Stimulated activated CD4-positive, alpha-beta T cell treated with anti-CD3 and anti-CD28 coated beads, TNF-alpha, amount 100 ng/mL, for 4 hours (primary cell): ENCODE measurements around the gene CRY1.
"Not testable (repeated sequence)": the region's sequence is repeated elsewhere in the genome, so short reads cannot be mapped to it uniquely, and the experiment has no call there.

Experiments
- DNase-seq, 3 experiments: peaks; one replicate each; pipeline ENCODE4 v3.0.0-alpha.2; 2020; ENCODE audit warnings: low read depth in 3 of 3

CRY1 gene

DNA sequence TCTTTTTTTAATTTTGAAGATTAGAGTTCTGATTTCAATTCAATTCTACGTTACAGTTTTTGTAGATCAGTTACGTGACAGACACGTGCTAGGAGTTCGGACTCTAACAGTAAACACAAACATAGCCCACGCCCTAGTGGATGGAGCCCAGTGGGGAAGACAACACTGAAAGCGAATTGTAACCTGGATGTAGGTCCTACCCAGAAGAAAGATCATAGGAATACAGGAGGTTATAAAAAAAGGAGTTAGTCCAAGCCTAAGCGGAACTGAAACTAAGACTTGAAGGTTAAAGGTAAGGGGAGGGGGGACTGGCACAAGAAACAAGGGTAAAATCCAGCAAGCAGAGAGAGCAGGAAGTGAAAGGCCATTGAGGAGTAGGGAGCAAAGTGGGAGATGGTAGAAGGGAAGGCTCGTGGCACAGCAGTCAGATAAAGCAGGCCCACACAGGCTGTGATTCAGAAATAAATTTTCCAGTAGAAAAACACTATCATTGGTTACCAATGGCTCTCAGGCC, 15.7 kb upstream of the CRY1 start:
- no peak for DNase-seq

DNA sequence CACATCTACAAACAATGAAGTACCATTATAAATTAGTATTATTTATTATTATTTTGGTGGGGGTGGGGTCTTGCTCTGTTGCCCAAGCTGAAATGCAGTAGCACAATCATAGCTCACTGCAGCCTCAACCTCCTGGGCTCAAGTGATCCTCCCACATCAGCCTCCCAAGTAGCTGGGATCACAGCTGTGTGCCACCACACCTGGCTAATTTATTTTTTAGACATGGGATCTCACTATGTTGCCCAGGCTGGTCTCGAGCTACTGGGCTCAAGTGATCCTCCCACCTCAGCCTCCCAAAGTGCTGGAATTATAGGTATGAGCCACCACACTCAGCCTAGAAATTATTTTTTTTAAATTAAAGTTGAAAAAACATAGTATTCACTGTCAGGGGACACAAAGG, 15.0 kb upstream of the CRY1 start:
- DNase-seq = not testable (repeated sequence)

DNA sequence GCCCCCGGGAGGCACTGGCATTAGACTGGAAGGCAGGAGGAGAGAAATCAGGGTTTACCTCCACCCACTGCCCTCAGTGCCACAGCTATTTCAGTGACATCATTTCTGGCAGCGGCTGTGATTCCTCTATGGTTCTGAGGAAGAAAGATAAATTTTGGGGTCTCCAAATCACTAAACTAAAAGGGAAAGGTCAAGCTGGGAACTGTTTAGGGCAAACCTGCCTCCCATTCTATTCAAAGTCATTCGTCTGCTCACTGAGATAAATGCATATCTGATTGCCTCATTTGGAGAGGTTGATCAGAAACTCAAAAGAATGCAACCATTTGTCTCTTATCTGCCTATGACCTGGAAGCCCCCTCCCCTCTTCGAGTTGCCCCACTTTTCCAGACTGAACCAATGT, 14.0 kb upstream of the CRY1 start:
- no peak for DNase-seq

DNA sequence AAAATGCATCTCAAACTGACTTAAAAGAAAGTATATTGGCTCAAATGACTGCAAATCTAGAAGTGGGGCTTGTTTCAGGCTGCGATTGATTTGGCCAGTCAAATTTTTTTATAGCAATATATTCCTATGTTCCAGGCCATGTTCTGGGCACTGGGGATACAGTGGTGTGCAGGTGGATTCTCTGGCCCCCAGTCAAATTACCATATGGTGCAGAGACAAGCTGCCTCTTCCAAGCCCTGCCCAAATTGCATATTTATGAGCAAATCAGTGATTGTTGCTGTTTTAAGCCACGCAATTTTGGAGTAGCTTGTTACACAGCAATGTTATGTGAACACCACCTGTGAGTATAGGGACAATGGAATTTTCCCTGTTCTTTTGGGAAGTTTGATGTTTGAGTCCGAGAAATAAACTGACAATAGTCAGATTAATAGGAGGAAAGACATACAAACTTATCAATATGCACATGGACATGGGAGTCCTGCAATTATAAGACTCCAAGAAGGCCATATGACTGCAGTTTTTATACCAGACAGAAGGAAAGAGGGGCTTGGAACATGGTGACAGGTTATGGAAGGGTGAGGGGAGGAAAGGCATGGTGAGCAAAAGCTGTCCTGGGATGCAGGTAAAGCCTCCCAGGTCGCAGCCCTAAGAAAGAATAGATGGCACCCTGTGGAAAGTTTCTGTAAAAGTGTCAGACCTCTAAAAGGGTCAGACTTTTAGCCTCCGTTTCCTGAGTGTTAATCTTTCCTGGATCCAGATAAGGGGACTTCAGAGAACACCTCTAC, 13.1 kb upstream of the CRY1 start:
- DNase-seq = no peak

DNA sequence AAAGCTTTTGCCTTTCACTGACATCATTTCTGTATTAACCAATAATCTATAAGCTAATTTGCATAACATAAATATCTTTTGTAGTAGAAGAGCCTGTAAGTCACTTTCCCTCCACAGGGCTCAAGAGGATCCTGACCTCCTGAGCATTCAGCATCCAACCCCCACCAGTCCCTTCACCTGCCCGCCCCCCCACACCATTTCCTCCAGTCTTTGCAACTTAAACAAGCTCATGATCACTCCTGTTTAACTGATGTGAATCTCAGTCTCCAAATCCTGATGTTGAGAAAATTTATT, 12.0 kb upstream of the CRY1 start:
- no peak for DNase-seq

GRCh38 chr12:107103516-107103915, 10.2 kb upstream of the CRY1 start:
- DNase-seq = no peak

DNA sequence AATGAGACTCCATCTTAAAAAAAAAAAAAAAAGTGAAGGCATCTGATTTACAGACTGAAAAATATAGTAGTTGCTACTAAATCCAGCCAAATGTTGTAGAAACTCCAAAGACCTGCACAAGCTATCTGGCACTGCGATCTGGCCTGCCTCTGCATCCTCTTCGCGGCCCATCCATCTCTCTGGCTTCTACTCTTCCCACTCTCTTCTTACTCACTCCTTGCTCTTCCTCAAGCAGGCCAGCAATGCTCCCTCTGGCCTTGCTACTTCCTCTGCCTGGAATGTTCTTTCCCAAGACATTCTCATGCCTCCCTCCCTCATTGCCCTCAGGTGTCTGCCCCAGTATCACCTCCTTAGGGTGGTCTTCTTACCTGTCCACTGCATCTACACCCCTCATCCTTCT, 9.7 kb upstream of the CRY1 start:
- no peak for DNase-seq

DNA sequence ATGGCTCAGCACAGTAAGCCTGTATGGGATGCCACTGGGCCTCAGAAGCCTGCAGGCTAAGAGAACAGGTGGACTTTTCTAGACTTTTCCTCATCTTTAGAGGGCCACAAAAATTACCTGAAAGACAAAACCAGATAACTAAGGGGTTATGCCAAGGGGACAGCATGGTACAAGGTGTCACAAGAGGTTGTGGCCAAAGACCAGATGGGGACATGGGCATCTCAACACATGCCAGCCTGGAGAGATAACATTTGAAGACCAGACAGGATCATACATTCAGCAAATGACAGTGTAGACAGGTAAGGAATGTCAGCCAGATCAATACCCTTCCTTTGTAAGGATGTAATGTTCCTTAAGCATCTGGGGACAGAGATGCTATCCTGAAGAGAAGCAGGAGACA, 8.9 kb upstream of the CRY1 start:
- no peak for DNase-seq

GRCh38 chr12:107101651-107102050, 8.3 kb upstream of the CRY1 start:
- no peak for DNase-seq

- DNase-seq = no peak
Measured at GRCh38 chr12:107099917-107100316, 6.6 kb upstream of the CRY1 start.

- no peak for DNase-seq
Measured at GRCh38 chr12:107096571-107096970, 3.2 kb upstream of the CRY1 start.

DNA sequence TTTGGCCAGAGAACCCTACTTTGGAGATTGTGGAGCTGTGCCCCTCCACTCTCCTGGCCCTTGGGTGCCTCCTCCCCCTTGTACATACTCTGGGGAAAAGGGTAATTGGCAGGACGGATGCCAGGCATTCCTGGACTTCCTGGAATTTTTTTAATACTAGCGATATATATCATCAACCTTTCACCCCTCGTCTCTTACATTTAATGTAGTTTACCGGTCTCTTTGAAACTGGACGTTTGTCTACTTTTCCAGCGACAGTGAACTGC, 767 bp upstream of the CRY1 start:
- no peak for DNase-seq

DNA sequence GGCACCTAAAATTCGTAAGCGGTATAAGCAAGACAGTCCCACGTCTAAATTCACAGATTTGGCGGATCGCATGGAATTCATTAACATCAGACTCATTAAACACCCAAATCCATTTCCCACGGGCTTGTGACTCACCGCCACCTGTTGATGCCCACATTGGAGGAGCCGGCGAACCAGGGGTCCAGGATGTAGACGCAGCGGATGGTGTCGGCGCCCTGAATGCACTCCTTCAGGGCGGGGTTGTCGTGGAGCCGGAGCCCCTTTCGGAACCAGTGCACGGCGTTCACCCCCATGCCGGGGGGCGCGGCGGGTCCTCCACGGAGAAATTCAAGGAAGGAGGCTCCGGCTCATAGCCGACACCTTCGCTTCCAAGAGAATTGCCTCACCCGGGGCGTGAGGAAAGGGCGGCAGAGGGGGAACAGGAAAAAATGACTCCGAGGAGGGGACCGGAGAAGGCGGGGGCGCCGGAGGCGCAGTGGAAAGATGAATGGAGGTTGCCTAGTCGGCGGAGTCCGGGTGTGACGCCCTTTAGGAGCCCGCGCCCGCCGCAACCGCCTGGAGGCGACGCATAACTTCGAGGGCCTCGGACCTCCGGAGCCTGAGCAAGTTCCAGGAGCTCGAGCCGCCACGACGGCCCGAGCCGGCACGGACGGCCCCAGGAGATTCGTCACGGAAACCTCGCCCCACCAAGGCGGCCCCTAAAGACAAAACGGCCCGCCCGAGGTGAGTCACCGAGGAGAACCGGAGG, 506 bp downstream of the CRY1 start:
- DNase-seq = peak; percentile 57 to 79 (median 69)

GRCh38 chr12:107091989-107092641, 1.2 kb downstream of the CRY1 start:
- DNase-seq = no peak

- DNase-seq = no peak
Measured at GRCh38 chr12:107091381-107091780, 2.0 kb downstream of the CRY1 start.

- DNase-seq = no peak
Measured at GRCh38 chr12:107090711-107091110, 2.6 kb downstream of the CRY1 start.

DNA sequence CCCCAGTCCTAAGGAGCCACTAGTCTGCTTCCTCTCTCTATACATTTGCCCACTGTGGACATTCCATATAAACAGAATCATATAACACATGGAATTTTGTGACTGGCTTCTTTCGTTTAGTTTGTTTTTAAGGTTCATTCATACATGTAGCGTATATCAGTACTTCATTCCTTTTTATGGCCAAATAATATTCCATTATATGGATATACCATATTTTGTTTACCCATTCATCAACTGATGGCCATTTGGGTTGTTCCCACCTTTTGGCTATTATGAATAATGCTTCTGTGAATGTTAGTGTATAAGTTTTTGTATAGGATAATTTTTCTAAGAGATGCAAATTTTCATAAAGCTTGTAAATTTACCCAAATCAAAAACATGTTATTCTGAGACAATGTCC, 4.4 kb downstream of the CRY1 start:
- DNase-seq = no peak

GRCh38 chr12:107086314-107086713, 7.0 kb downstream of the CRY1 start:
- DNase-seq = no peak

DNA sequence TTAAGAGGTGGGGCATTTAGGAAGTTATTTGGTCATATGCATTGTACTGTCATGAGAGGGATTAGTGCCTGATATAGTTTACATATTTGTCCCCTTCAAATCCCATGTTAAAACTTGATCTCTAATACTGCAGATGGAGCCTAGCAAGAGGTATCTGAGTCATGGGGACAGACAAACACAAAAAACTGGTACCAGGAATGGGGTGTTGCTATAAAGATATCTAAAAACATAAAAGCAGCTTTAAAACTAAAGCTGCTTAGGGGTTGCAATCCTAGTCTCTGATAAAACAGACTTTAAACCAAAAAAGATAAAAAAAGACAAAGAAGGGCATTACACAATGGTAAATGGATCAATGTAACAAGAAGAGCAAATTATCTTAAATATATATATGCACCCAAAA, 11.6 kb downstream of the CRY1 start:
- no peak for DNase-seq

DNA sequence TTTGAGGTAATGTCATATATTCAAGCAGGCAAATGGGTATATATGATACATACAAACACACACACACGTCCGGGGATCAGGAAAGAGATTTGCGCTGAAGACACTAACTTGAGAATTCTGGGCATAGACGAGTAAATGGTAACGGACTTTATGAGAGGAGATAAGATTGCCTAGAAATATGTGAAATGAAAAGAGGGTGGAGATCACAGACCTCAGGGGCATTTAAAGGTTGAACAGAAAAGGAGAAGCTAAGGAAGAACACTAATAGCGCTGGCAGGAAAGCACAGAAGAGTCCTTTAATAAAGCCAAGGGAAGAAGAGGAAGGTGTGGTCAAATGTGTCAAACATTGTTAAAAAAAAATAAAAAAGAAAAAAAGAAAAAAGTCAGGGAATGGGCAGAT, 13.1 kb downstream of the CRY1 start:
- no peak for DNase-seq

- no peak for DNase-seq
Measured at GRCh38 chr12:107079172-107080011, 14.0 kb downstream of the CRY1 start.

- not testable (repeated sequence) for DNase-seq
Measured at GRCh38 chr12:107073266-107073665, 20.1 kb downstream of the CRY1 start.
